SIG-M5 treated with dmso at 0.1 percent for 504 hours (cell line): ENCODE results near the gene CTIF.

Experiments
- DNase-seq: peaks from one replicate; lab custom pipeline; 2025; ENCODE audit not compliant: unreplicated experiment; lab: John Stamatoyannopoulos, UW

CTIF gene

DNA sequence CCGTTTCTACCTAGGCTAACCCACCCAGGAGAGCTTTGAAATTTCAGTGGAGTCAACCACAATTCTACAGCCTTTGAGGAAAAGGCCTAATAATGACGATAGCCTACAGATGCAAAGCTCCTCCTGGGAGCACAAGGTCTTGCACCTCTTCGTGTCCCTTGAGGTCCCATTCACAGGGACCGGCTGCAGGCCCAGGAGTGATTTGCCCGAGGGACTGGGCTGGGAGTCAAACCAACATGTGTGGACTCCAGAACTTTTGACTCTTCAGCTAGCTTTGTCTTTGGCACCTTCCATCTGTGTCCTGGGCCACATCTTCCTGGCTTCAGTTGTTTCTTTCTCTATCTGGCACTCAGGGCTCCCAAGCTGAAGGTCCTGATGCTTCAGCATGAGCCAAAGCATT, 335.4 kb downstream of the CTIF start:
- DNase-seq = no peak

DNA sequence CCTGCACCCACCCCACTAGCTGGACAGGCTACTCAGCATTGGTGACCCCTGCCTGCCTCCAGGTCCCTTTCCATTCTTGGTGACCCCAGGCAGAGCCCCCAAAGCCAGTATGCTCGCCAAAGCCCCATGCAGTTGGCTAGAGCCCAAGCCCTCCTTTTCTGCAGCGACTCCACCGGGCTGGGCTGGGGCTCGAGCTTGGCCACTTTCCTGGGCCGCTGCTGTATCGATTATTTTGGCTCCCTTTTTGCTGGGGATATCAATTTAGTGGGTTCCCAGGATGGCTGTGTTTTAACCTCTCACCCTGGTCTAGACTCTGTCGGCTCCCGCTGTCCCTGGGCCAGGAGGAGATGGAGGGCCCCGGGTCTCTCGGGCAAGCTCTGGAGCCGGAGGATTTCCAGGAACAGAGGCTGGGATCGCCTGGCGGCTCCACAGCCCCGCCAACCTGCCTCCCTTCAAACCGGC, 335.9 kb downstream of the CTIF start:
- DNase-seq = no peak

DNA sequence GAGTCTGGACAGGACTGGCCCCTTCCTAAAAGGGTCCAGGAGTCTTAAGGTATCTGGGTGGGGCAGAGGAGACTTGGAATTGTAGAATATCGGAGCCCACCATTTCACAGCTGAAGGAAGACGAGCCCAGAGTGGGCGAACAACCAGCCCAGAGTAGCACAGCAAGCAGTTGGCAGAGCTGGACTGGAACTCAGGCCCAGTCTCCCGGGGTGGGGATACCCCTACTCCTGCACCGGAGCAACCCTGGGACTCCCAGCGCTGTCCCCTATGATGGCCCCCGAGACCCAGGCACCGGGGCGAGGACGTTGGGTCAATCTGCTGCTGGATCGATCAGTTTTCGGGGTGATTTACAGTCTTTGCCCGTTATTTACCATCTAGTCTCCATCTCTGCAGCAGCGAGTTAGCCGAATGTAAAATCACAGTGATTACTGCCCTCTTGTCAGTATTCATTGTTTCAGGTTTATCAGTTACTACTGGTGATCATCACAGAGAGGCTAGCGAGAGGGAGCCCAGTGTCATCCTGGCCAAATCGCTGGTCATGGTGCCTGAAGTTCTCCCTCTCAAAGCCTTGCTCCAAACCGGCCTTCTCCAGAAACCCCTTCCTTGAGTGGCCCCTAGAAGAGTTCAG, 336.6 kb downstream of the CTIF start:
- no peak for DNase-seq

DNA sequence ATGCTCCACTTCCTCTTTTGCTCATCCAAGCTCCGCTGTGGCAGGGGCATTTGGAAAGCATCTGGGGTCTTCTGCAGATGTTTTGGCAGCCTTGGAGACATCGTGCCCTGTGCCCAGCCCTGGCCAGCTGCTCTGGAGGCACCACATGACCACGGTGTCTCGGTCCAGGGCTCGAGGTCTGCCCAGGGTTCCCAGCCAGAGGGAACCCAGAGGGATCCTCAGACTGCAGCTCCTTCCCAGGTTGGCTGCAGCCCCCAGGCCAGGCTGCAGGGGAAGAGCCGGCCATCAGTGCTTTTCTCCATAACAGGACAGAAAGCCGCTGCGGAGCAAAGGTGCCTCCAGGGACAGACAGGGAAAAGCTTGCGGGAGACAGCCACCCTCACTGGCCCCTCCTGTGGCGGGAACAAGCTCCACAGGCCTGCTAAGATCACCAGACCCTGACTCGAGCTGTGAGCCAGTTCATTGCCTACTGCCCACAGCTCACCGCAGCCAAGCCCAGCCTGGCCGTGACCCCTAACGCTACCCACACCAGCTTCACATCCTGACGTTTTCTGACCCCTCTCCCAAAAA, 337.2 kb downstream of the CTIF start:
- peak; percentile 10 for DNase-seq

DNA sequence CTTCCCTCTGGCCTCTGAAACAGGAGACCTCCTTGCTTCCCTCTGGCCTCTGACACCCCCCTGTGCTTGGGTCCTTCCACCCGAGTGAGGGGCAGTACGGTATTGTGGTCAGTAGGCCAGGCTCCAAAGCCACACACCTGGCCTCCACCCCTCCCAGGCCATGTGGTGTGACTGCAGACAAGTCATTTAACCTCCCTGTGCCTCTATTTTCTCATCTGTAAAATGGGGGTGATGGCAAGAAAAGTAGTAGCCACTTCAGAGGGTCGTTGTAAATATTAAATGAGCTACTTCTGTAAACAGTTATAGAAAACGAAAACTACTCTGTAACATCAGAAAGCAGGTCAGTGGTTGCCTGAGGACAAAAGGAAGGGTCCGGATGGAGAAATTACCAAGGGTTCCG, 337.8 kb downstream of the CTIF start:
- DNase-seq = no peak

DNA sequence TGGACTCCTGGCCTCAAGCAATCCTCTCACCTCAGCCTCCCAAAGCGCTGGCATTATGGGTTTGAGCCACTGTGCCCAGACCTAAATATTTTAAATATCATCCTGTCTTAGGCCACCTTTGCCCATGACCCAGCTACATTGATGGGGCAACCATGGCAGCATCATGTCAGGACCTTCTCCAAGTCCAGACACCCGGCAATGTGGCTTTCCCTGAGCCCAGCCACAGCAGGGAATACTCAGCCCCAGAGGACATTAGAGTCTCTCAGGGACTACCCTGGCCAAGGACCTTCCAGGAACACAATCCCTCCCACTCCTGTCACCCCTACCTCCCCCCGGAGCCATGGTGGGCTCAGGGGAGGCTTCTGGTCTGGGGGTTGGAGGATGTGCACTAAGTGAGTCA, 339.1 kb downstream of the CTIF start:
- DNase-seq = no peak

DNA sequence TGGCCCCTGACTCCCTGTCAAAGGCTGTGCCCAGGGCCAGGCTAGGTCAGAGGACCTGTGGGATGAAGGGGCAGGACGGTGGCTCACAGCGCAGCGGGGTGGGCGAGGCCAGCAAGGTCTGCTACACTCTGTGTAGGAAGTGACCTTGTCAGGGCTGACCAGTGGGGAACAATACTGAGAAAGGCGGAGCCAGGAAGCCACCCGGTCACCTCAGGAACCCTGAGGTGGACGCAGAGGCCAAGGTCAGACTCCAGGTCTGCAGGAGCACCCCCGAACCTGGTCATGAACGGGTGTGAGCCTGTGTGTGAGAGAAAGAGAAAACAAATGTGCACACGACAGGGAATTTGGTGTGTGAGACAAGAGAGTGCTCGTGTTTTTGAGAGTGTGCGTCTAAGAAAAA, 339.6 kb downstream of the CTIF start:
- no peak for DNase-seq

DNA sequence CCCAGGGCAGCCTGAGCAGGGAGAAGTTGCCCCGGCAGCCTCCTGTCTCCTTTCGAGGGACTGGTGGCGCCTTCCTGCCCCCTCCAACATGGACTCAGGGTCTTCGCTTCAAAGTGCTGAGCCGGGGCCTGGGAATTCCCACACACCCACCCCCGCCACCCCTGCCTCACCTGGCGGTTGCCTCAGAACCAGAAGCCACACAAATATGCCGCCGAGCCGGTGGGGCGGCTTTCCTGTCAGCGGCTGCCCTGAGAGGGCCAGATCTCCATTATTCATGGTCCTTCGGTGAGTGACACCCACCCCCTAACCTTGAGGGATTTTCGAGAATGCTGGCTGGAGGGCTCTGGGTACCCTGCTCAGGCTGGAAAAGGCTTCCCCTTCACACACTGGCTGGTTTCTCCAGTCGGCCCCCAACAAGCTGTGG, 340.2 kb downstream of the CTIF start:
- DNase-seq = no peak

DNA sequence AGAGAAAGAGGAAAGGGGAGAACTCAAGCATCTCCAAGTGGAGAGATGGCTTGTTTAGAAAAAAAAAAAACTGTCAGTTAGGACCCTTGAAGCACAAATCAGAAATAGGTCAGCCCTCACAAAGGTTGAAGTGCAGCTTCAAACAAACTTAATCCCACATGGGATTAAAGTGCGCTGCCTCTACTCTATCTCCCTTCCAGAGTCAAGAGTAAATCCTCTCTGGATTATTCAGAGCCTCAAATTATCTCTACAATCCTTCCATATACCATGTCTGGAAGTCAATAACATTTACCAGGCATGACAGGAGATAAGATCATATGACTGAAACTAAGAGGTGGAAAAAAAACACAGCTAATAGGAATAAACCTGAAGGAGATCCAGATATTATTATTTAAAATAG, 342.1 kb downstream of the CTIF start:
- DNase-seq = no peak

DNA sequence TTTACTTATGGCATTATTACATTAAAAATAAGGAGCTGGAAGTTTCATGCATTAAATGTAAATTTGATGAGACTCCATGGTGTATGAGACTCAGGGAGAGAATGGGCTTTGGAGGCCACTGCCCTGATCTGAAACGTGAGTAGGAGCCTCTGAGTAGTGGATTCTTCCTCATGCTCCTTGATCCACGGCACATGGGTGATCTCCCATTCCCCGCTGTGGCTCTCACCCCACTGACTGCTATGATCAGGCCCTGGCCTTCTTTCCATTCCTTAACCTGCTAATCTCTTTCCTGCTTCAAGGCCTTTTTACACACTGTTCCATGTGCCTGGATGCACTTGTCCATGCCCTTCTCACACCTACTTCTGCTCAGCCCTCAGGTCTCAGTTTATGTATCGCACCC, 343.5 kb downstream of the CTIF start:
- no peak for DNase-seq

DNA sequence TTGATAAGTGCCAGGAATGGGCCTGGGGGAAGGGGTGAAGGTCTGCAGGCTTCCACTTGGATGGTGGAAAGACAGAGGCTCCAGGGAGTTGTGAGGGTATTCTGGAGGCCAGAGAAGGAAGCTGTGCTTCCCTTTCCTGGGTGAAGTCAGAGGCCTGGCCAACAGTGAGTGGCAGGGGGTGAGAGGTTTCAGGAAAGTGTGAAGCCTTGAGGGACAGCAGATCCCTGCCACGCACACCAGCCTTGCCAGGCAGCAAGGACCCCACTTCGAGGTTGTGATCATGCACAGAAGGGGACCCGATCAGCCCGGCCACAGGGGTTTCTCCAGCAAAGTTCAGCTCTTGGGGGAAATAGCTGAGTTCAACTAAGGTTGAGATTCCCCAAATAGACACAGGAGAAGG, 345.5 kb downstream of the CTIF start:
- no peak for DNase-seq

DNA sequence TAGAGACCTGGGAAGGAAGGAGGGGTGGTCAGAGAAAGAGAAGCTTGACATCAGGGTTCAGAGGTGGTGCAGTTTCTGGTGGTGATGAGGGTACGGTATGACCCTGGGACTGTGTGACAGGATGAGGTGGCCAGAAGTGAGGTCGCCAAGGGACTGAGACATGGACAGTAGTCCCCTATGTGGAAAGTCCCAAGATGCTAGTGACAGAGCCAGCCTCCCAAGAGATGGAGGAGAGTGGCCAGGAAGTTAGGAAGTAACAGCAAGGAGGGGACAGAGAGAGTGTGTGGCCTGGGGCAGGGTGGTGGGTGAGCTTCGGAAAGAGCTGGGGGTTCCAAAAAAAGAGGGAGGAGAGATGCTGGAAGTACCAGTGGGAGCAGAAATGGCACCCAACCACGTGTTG, 345.9 kb downstream of the CTIF start:
- DNase-seq = no peak

DNA sequence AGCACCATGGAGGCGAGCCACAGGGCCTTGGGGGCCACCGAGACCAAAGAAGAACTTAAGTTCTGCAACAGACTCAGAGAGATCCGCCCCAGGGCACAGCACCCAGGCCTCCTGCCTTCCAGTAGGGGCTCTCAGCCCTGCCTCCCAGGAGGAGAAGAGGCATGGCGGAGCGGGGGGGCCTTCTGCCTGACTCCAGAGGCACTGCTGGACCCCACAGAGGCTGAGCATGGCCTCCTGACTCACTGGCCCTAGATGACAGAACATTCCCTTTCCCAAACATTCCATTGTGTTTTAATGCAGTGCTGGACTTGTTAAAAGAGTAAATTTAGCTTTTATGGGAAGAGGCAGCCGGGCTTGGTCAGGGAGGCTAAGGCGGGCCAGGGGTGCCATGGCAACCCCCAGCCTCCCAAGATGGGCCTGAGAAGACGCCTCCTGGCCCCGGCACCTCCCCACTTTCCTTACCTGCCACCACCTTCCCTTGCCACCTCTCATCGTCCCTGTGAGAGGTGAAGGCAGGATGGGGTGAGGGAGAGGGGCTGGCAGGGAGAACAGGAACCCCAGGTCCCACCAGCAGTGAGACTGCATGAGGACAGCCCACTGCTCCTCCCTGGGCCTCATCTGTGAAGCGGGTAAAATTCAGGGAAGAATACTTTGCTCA, 346.6 kb downstream of the CTIF start:
- DNase-seq = no peak

DNA sequence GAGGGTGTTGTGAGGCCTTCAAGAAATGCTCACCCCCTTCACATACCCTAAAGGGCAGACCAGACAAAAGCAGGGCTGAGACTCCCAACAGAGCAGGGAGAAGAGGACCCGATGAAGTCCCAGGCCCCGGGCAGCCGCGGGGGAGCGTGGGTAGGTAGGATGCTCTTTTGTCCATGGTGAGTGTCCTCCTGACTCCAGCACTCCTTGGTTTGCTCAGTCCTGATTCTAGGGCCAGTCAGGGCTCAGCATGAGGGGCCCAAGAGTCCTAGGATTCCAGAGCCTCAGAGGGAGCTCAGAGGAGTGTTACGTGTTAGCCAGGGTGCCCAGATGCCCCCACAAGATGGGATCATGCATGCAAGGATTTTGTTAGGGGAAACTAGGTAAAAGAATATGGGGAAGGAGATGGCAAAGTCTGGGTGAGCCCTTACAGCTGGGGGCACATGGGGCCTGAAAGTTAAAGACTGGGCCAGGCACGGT, 347.1 kb downstream of the CTIF start:
- no peak for DNase-seq

DNA sequence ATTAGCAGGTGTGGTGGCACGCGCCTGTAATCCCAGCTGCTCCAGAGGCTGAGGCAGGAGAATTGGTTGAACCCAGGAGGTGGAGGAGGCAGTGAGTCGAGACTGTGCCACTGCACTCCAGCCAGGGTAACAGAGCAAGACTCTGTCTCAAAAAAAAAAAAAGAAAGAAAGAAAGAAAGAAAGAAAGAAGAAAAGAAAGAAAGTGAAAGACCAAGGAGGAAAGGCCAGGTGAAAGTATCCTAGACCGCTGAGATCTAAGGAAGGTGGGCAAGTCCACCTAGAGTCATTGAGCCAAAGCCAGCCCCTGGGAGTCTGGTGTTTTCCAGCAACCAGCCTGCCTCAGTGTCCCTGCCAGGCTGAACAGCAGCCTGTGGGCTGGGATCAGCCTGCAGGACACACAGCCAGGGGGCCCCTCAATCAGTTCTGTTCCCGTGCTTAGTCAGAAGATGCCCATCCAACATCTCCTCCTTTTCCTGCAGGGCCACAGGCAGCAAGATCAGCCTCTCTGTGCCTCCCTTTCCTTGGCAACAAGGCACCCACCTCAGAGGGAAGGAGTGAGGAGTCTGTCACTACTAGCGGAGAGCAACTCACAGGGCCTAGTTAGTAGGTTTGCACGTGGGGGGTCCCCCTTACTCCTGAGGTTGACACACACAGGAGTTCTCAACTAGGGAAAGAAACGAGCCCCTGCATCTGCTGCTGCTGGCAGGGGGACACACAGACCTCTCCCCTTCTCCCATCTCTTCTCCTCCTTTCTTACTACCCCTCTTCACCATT, 347.9 kb downstream of the CTIF start:
- DNase-seq = no peak

DNA sequence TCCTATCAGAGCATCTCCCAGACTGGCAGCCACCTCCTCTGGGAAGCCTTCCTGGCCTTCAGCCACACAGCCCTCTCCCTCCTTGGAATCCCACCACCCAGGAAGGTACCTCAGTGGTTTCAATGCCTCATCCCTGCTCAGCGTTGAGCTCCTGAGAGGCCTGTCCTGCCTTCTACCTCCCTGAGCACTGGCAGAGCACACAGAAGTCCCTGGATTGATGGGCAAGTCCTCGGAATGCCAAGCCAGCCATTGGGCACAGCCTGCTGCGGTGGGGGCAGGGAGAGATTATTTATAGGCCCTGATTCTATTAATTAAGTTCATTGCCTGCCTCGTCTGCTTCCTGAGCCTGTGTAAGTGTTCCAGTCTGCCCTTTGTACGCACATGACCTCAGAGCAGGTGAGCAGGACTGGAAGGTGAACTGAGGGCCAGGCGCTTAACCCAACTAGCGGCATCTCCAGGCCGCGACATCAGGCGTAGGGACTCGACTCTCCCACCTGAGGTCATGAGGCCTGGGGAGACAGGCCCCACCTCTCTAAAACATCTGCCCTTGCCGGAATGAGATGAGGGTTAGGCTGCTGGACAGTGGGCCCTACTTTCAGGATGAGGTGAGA, 348.6 kb downstream of the CTIF start:
- DNase-seq = no peak

DNA sequence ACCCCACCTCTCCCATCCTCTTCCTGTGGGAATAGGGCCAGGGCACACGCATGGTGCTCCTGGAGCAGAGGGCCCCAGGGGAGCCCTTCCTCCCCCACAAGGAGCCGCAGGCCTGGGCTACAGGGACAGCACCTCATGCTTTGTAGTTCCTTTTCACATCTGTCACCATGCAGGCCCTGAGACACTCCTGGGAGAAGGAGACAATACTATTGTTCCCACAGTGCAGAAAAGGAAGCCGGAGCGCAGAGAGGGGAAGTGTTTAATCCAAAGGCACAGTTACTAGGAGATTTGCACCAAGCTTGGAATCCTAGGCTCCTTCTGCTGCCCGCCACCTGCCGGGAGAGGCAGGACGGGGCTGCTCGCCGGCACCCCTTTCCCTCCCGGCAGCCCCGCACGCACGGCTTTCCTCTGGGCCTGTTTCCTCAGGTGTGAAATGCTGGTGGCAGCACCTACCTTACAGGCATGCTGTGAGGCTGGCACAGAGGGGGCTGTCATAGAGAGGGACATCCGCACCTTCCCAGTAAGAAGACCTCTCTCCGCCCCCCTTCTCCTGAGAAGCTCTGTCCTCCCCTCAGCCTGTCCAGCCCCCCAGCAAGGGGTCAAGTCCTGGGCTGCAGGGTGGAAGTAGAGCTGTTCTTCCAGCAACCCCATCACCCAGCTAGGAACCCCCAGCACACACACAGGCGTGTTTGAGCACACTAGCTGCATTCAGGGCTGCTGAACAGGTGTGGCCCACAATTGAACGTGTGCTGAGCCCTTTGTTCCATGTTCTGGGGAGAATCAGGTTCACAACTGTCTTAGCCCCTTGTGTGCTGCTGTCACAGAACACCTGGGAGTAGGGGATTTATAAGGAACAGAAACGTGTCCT, 349.3 kb downstream of the CTIF start:
- no peak for DNase-seq

DNA sequence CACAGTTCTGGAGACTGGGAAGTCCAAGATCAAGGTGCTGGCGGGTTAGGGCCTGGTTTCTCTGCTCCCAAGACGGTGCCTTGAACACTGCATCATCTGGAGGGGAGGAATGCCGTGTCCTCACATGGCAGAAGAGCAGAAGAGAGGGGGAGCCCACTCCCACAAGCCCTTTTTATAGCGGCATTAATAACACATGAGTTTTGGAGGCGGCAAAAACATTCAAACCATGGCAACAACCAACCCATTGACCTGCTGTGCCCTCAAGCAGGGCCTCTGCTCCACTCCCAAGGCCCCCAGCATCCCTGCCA, 349.9 kb downstream of the CTIF start:
- DNase-seq = no peak

DNA sequence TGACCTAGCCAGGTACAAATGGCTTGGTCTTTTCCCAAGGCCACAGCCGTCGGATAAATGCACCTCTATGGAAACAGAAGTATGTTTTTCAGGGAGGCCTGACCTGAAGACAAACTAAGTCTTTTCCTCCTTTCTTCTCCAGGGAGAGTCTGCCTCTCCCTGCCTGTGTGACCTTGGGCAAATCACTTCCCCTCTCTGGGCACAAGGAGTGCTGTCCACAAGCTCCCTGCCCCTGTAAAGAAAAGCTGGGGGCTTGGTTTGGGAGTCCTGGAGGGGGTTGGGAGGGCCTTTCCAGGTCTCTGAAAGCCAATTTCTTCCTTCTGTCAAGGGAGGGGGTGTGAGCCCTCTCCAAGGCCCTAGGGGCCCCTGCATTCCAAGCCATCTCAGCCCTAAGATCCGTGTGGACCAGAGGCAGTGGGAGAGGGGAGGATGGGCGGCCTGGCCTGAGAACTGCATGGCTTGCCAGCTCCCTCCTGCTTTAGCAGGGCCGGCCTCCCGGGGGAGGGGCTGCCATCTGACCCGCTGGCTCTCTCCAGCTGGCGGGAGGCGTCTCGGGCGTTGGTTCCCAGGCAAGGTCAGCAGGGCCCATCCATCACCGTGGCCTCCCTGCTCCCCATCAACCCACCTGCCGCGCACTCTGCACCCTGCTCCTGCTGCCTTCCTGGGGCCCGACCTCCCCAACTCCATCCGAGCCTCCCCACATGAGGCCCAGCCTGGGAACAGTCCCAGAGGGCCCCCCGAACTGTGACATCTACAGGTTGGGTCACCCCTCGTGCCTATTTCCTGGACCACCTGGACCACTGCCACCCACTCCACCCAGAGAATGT, 350.5 kb downstream of the CTIF start:
- DNase-seq = no peak
